Measurements from ENCODE around the gene LOXHD1.

DNA sequence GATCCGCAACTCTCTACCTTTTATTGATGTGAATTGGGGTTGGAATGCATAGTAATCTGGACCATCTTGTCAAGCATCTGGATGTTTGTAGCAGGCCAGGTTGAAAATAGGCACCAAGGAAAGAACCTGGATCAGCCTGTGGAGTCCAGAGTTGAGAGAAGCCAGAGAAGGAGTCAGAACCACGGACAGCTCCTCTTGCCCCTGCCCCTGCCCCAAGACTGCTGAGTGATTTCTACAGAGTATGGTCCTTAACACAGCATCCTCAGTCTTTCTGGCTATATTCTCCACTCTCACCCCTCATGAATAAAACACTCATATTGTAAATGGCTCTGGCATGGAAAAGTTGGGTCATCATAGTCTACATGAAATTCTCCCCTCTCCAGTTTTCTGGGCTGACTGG, 154.6 kb downstream of the LOXHD1 start:
- TF ChIP-seq BHLHE40 (IDR thresholded peaks at IDR 0.05; ENCODE audit: borderline replicate concordance) (no peak), SP1 (IDR thresholded peaks at IDR 0.05) (no peak), ZNF384 (IDR thresholded peaks at IDR 0.05) (no peak), ARNT (IDR thresholded peaks at IDR 0.05) (no peak), FOXM1 (IDR thresholded peaks at IDR 0.05; ENCODE audit: borderline replicate concordance) (no peak), PKNOX1 (IDR thresholded peaks at IDR 0.05) (no peak), NFRKB (IDR thresholded peaks at IDR 0.05) (no peak), LEF1 (IDR thresholded peaks at IDR 0.05; ENCODE audit: borderline replicate concordance) (no peak), ELF4 (IDR thresholded peaks at IDR 0.05) (no peak), HDGF (IDR thresholded peaks at IDR 0.05; ENCODE audit: borderline replicate concordance) (no peak), FOXK2 (IDR thresholded peaks at IDR 0.05) (no peak), TARDBP (IDR thresholded peaks at IDR 0.05) (no peak), FOXA1 (IDR thresholded peaks at IDR 0.05) (no peak), SUZ12 (IDR thresholded peaks at IDR 0.05) (no peak)

All from HEK293T (cell line).